Frontal cortex (tissue), 4 donors: ENCODE results near the gene DENND1A. TPM values are rescaled to one million over a fixed set of nuclear protein-coding genes. Genes with fewer than 3 reads are reported as not detected.

Source experiments
- DNase-seq, 2 donors: peaks; one replicate each; pipeline ENCODE4 v3.0.0; 2012; ENCODE audit warnings: low spot score in 2 of 2
- FAIRE-seq: peaks from 2 replicates; lab custom pipeline; 2012; peaks lifted over from hg19 to GRCh38; lab: Jason Lieb, UNC
- total RNA-seq: library from RNA; depleted of rRNA; stranded (reverse); fragments of >200 nt; gene quantifications from one replicate; pipeline ENCODE4 v1.2.3, GENCODE V29; 2014
- donor health status: control.
- donor health status: control.
- donor health status: control.

Gene DENND1A
- total RNA-seq, 1 donor from 2014 or later, result 17.9 TPM

DNA sequence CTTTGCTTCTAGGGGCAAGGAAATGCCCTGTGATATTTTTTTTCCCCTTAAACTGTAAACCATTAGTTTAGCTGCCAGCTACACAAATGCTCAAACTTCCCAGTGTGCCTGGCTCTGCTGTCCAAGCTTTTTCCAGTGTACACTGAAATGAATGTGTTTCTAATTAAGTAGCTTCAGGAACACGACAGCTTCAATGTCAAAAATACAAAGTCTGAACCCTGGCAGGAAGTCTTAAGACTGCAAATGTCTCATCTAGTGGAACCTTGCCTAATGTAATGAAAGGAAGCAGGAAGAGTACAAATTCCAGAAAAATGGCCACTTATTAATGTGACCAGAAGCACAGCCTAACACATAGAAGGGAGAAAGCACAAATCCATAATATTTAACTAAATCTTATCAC, 318.7 kb downstream of the DENND1A start:
- DNase-seq, result no peak
- FAIRE-seq, result no peak

DNA sequence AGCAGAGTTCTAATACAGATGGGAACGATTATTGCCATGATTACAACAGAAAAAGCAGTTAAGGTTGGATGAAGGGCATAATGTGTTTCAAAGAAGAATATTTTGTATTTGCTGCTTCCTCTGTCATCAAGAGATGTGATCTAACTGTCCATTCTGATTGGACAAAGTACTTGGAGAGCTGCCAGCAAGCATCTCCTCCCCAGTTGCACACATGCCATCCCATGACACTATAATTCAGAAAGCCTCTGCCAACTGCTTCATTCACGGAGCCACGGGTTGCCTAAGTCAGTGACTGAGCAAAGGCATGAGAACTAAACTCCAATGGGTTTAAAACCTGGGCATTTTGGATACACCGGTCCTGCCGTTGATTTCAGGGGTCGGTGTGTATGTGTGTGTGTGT, 320.1 kb downstream of the DENND1A start:
- FAIRE-seq (no peak), DNase-seq (no peak)

DNA sequence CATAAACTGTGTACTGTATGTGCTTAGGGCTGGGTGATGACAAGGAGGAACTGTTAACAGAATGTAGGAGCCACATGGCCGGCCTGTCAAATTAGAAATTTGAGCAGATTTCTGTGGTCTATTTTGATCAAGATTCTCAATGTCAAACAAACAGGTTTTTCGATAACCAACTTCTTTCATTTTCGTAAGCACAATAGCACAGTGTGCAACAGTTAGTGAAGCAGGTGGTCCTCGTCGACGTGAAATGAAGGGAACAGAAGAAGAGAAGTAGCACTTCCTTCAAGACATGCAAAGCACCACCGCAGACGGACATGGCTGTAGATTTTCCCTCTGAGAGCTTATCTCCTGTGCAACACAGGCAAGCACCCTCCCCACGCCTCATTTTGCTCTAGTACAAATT, 321.8 kb downstream of the DENND1A start:
- no peak for FAIRE-seq
- DNase-seq, result no peak

DNA sequence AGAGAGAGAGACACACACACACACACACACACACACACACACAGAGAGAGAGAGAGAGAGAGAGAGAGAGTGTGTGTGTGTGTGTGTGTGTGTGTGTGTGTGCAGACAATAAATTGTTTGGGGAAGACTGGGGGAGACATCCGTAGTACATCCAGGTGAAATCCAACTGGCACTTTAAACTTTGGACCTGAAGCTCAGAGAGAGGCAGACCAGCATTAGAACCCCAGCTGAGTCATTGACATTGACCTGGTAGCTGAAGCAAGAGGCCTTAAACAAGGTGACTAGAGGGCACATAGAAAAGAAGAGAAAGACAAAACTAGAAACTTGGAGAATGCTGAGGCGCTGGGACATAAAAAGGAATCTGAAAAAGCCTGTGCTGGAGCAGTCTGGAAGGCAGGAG, 322.4 kb downstream of the DENND1A start:
- no peak for FAIRE-seq
- no peak for DNase-seq

DNA sequence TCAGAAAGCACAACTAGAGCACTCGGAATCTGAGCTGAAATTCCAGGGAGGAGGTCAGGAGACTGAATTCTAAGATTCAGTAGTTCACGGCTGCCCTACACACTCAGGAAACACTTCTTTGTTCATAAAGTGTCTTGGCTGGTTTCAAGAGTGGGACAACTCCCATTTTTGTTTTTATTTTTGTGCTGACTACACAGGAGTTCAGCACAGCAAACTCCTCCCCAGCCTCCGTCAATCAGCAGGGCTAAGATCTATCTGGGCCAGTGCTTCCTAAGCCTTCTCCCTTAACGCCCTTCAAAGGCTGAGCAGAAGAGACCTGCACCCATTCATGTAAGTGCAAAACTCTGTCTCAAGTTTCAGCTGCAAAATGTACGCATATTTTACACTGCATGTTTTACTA, 323.8 kb downstream of the DENND1A start:
- DNase-seq (no peak), FAIRE-seq (no peak)

DNA sequence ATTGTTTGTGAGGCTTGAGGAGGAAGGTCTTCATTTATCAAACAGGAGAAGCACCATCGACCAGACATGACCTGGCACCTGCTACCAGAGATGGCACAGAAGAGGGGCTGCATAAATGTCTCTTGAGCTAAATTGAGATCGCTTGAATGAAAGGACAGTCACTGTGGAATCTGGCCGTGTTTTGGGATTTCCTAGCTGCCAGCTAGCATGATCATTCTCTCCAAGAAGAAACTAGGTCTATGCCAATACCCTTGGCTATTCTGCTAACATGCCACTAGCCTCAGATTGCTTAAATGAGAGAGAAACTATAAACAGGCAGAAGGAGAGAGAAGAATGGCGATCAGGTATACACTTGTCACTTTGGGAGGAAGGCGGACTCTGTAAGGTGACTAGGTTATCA, 324.6 kb downstream of the DENND1A start:
- DNase-seq (no peak), FAIRE-seq (no peak)

DNA sequence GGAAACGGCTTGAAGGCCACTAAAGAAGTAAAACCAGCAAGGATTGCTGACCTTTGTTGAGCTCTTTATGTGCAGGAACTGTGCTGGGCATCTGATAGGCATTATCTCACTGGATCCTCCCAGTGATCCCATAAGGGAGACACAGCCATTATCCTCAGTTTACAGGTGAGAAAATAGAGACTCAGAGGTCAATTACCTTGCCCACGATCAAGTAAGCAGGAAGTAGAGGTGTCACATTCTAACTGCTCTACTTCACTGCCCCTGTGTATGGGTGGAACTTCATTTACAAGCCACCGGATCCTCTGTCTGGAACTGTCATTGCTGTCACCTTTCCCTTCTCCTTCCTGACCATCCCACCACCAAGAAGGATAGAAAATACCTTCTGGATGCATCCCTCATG, 325.1 kb downstream of the DENND1A start:
- DNase-seq (no peak), FAIRE-seq (no peak)

DNA sequence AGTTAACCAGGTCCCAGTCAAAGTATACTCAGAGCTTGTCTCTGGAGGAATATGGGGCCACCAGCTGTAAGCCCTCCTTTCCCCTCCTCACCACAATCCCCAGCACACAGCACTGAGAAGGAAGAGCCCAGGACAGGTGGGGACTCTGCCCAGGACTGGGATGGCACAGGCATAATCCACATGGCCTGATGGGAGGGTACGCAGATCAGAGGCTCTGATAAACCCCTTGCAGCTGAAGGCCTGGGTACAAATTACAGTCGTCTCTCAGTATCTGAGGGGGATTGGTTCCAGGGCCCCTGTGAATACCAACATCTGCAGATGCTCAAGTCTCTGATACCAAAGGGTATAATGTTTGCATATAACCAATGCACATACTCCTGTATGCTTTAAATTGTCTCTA, 328.1 kb downstream of the DENND1A start:
- FAIRE-seq (no peak), DNase-seq (no peak)

DNA sequence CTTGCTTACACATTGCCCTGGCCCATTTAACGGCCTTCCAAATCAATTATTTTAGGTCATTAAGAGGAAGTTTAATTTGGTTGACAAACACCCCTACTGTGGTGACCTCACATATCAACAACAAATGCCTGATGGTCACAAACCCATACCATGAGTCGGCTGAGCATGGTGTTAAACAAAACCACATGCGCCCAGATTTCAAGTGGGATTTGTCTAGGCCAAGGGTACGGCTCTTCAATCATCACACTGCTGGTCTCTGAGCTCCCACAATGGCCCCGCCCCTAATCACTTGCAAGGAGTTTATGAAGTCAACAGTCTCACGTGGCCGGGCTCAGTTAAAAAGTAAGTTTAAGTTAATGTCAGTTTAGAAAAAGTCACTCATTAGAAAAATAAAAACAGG, 330.1 kb downstream of the DENND1A start:
- DNase-seq, result no peak
- no peak for FAIRE-seq

DNA sequence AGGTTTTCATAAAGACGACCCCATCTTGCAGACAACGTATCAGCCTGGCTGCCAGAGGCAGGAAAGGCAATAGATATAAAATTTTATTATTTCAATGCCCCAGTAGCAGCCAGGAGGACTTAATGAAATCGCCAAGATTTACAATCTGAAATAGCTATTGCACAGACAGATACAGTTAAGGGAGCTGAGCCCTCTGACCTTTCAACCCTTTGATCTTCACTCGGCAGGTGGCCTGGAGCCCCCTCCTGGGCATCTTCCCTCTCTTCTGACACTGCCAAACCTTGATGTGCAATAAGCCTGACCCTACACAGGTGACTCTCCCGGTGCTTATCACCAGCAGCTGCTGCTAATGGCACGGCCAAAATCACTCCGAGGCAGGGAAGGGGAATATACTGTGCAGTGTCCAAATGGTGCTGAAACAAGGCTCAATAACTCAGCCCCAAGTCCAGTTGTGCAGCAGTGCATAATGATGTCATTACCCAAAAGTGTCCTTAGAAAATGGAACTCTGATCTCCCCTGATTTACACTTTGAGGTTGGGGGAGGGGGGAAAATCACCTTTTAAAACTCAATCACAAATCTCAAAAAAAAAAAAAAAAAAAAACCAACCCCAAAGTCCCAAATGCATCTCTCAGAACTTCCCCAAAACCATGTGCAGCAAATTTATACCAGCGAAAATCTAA, 331.9 kb downstream of the DENND1A start:
- no peak for DNase-seq
- FAIRE-seq, result no peak

DNA sequence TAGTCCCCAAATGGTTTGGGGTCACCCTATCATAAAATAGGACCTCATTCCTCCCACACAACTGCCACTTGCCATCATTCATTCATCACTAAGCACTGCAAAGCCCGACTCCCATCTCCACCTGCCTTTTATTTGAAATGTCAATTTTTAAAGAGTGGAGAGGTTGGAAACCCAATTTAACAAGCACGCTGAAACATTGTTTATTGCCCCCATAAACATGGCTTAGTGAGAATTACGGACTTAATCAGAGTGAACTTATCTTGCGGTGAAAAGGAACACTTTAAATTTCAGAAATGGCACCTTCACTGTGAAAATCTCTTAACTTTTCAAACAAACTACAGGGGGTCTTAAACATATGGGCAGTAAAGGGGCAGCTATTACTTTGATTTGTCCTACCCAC, 332.9 kb downstream of the DENND1A start:
- FAIRE-seq (no peak), DNase-seq (no peak)

DNA sequence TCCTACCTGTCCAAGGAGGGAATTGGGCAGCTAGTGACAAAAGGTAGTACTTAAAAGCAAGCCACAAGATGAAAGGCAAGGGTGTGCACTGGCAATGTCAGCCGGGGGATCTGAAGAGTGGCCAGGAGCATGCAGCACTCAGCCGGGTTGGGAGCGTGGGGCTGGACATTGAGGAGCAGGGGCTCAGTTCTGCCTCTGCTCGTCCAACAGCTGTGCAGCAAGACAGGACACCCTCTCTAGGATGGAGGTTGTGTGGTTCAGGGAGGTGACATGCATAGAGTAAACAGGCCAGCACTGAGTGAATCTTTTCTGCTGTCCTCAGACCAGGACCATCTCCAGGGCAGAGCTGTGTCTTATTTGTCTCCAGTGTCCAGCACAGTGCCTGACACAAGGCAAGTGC, 338.6 kb downstream of the DENND1A start:
- no peak for DNase-seq

DNA sequence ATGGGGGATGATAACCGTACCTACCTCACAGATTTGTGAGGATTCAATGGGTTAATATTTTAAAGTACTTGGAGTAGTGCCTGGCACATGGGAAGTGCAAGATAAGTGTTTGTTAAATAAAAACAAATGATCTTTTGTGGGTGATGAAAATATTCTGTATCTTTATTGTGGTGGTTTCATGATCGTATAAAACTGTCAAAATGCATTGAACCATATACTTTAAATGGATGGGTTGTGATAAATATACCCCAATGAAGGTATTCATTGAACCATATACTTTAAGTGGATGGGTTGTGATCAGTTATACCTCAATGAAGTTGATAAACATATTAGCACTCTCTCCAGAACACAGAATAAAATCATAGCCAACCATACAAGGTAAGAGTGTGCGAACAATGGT, 339.4 kb downstream of the DENND1A start:
- DNase-seq, result no peak
- no peak for FAIRE-seq

More for the DNA sequence above, 338.6 kb downstream of the DENND1A start:
- FAIRE-seq, result no peak

DNA sequence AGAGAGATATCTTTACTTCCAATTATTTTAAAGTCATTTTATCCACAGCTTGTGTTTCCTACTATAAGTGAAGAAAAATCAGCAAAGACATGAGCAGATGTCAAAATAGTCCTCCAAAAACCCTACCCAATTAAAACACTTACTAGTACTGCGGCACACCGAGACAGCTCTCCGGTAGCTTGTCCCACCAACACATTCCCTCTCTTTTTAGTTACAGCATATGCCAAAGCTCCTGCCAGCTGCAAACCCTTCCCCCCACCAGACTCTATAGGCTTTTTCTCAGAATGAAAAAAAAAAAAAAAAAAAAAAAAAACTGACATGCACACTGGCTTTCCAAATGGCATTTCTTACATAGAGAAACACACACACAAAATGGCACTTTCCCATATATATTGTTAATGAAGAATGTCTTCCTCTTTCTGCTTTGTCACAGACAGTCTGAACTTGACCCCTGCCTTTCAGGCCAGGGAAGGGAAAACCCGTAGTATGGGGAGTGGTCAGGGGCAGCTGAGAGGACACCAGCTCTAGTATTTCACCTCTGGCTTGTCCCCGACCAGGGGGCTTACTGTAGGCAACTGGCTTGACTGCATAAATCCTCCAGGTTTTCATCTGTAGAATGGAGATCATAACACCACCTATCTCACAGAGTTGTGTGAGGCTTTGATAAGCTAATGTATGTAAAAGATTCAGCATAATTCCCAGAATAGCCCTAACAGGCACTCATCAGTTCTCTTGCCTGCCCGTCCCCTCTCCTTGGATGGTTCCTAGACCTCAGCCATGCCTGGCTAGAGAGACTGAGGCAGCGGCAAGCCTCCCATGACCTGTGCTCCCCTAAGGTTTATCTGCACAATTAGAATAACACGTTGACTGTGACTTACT, 340.3 kb downstream of the DENND1A start:
- no peak for DNase-seq
- no peak for FAIRE-seq

DNA sequence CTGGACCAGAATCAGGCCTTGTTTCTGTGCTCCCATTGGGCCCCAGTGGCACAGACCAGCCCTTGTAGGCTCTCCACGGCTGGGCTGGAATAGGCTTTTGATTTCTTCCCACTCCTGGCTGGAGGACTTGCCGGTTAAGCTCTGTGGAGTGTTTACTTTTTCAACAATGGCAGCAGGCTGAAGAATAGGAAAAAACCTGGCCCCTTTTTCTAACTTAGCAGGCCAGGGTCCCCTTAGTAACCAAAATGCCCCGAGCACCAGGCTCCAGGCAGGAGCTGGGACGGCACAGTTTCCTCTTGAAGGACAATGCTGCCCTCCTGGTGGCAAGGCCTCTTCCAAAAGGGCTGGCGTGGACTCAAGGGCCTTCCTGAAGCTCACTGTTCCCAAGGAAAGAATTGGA, 343.7 kb downstream of the DENND1A start:
- FAIRE-seq (no peak), DNase-seq (no peak)

DNA sequence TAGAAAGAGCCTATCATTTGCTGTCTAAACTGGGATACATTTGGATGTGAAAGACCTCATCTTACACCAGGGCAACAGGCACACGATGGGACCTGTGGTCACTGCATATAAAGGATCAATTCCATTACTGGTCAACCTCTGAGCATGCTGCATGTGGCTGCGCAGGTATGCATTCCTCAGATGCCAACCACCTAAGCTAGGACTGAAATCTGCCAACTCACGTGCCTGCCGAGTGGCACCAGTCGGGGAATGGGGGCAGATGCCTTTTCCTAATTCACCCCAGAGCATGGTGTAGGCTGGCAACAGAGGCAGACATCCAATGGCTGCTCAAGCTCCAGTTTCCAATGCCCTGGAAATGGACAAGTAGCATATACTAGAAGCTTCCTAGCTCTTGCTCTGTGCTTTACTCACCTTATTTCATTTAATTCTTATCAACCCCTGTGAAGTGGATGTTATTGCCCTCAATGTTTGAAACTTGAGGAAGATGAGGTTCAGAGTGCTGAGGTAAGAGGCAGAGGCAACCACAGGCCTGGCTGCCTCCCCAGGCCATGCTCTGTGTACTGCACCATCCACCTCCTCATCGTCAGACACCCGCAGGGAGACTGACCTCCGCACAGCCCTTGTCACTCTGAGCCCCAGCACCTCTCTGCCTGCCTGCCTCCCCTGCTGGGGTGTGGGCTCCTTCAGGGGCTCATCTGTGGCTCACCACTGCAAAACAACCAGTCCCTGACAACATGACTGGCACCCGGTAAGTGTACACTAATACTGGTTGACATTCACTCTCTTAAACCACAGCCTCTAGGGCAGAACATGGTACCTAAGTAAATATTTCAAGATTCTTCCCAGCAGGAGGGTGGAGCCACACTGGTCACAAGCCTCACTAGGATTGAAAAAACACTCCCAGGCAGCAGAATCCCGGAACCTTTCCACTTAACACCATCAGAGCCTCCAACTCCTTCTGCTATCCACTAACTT, 345.4 kb downstream of the DENND1A start:
- no peak for FAIRE-seq
- no peak for DNase-seq

DNA sequence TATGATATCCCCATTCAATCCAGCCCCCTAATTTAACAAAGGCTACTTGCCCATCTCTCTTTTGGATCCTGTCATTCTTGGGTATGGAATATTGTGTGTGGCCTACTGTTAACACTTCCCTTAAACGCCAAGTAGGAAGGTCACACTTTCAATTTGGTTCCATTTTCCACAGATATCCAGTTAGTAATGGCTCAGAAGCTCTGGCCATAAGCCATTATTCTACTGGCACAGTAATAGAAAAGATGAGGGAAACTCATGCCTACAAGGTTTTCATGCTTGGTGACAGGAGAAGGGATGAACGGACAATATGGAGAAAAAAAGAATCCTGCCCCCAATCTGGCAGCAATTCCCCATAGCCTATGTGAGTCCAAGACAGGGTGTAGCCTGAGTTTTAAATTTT, 346.3 kb downstream of the DENND1A start:
- FAIRE-seq (no peak), DNase-seq (no peak)

DNA sequence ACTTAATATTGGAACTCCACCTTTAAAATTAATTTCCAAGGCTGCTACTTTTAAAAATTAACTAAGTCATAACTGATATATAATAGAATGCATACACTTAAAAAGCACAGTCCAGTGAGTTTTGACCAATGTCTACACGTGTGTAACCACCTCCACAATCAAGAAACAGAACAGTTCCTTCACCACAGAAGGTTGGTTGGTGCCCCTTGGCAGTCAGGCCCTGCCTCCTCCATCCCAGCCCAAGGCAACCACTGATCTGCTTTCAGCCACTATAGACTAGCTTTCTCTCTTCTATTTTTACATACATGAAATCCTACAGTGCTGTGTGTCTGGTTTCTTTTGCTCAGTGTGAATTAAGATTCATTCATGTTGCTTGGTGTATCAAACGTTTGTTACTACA, 358.7 kb downstream of the DENND1A start:
- no peak for FAIRE-seq
- no peak for DNase-seq

DNA sequence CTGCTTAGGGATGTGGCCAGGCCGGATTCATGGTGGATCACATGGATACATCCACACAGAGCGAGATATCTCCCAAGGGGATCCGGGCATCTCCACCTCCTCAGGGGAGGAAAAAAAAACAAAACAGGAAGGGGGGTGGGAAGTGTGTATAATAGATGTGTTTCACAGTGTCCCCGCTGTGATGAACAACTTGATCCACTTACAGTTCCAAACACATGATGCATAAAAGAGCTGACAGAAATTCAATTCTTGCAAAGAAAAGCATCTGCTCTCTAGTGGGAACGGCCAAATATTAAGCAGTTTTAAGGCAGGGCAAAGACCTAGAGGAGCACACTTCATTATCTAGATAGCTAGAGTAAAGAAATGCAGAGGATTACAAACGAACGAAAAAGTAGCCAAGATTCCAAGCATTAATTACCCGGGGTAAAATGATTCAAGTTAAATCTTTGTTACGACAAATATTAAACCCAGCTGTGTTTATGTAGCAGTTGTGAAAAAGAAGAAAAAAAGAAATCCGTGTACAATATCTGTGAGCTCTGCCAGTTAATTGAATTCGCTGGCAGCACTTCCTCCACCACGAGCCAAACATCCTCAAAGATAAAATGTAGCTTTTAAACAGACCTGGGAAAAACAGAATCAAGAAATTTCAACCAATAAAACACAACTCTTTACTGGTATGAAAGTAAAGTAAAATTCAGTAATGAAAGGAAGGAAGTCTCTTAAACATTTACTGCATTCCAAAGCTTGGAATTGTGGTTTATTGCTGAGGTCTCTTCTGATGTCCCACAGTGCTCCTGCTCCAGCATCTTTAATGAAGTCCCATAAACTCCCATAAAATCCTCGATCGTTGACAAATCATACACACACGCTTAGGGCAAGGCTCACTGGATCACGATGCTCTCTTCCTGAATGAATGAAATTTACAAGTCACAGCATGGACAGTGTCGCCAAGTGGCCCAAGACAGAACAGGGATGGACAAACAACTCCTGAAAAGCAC, 360.9 kb downstream of the DENND1A start:
- DNase-seq, result no peak
- FAIRE-seq, result no peak
